Amniotic epithelial cell (primary cell): ENCODE measurements around the gene IGFL3.
"Not testable (repeated sequence)": the region's sequence is repeated elsewhere in the genome, so short reads cannot be mapped to it uniquely, and the experiment has no call there.

Source experiments
- DNase-seq: peaks from one replicate; pipeline ENCODE4 v3.0.0-alpha.2; 2010; ENCODE audit warnings: low read depth

IGFL3 gene

DNA sequence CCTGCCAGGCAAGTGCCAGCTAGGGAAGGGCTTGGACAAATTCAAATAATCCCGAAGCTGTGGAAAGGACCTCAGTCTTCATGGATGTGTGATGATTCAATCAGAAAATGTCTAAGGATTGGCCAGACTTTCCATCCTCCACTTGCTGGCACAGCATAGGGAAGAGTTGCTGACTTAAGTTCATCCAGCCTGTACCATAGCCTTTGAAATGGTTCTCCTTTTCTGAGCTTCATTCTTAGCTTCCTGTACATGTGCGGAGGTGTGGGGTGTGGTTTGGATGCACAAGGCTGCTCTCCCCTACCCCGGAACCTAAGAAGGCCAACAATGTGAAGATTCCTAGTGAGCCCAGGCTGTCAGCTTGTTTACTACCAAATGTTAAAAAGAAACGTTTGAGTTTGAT lies 959 bp upstream of the IGFL3 start:
- DNase-seq, result no peak

DNA sequence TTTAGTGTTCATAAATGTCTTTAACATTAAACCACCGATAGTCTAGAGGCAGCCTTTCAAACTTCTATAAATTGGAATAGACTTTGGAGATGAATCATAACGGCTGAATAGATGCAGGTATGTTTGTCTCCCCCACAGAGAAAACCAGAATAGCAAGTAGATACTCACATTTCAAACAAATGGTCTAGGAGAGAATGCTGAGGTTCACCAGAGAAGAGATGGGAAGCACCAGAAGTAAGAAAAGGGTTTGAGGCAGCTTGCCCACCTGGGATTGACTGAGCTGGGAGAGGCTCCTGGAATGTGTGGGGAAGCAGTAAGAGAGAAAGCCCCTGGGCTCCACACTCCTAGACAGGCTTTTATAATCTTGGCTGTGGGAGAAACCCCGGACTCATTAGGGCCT lies 6.4 kb downstream of the IGFL3 start:
- DNase-seq, result no peak

DNA sequence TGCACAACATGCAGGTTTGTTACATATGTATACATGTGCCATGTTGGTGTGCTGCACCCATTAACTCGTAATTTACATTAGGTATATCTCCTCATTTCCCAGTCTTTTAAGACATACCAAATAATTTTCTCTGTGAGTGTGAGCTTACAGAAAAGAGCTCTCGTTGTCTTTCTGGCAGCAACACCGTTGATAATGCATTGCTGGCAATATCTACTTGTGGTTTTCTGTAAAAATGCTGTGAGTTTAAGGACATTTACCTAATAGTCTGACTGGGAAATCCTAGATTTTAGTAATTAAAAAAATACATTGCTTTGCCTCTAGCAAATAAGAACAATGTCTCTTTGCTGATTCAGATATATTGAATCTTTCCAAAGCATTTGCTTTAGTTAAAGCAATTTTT lies 8.4 kb downstream of the IGFL3 start:
- no peak for DNase-seq

DNA sequence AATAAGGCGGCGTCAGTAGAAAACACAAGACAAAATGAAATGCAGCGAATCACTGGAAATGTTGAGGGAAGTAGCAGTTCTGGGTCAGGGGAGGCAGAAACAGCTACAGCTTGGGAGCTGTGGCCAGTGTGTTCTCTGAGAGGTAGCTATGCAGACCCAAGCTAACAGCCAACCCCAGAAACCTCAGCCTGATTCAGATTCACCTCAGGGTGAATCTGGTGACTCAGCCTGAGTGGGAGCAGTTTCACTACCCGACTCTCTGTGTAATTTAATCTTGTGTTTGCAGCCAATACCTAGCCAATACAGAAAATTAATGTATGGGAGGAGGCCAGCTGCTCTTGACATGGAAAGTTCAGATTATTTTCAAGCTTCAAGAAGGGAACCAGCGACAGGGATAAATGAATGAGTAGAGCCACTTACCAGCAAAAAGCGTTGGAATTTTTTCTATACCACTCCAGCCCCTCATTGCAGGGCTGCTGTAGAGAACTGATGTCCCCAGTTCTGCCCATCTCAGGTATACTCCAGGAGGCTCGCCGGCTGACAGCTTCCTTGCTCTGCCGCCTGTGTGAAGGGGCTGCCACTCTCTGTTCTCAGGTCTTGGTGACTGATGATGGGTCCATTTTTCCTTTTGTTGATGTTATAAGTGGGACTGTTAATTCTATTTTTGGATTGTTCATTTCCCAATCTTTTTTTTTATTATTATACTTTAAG lies 8.9 kb downstream of the IGFL3 start:
- DNase-seq, result peak; percentile 78

DNA sequence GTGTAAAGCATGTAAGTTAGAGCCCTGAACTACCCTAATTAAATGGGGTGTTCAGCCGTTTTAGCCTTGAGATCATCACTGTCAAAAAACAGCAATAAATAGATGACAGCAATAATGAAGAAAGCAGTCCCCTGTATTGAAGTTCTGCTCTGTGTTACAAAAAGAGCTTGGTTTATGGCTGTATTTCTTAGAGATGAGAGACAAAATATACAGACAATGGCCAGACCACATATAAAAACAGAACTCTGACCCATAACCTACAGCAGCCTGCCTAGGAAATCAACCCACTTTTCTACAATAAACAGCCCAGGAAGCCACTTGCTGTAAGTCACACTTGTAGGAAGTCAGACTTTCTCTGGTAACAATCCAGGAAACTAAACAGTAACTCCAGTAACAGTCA lies 10.8 kb downstream of the IGFL3 start:
- DNase-seq, result no peak

DNA sequence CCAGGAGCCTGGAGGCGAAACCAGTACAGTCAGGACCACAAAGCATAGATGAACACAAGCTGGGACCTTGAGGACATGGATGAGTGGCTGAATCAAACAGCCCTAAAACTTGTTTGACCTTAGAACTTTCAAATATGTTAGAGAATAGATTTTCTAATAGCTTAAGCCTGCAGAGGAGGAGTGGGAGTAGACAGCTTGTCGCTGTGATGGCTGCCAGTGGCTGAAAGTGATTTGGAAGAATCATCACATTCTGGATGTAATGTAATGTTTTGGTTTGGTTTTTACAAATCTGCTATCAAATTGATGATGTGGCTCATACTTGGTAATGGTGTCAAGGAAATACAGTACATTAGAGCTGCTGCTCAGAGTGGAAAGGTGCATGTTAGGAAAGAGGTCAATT lies 12.0 kb downstream of the IGFL3 start:
- DNase-seq, result no peak

DNA sequence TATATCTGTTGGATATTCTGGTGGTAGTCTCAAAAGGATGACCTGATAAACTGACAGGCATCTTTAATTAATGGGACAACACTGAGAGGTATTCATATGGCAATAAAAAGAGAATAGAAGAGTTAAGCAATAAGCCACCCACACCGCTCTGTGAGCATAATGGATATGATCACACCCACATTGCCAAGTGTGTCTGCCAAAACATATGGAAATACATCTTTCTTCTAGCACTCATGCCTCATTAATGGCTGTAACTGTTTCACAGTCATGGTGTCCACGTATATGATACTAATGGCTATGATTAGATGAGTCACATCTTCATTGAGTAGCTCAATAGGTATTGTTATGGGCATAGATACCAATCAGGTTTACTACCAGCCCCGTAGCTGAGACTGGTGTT lies 13.1 kb downstream of the IGFL3 start:
- DNase-seq, result no peak

DNA sequence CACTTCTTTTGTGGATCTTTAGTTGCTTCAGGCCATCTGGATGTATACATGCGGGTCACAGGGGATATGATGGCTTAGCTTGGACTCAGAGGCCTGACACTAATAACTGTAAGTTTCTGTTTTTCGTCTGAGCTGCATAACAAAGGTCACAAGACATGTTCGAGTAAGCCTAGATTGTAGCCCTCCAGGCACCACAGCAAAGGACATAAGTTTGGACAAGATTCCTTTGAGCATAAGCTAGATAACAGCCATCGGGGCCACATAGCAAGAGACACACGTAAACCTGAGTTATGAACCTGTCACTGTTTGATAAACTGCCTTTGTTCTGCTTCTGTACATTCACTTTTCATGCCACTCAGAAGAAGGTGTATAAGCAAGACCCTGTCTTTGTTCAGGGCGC lies 14.6 kb downstream of the IGFL3 start:
- no peak for DNase-seq

DNA sequence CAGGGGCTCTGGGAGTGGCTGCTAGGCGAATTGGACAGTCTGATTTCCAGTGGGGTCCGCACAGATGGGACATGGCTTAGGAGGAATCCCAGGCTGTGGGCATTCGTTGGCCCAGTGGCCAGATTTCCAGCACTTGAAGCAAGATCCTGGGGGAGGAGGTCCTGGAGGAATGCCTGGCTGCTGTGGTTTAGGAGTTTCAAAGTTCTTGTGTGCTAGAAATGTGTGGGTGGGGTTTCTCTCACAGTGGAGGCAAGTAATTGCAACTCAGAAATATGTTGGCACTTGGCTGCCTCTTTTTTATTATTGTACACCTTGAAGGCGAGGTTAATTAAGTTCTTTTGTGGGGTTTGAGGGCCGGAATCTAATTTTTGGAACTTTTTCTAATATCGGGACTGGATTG lies 17.1 kb downstream of the IGFL3 start:
- peak; percentile 80 for DNase-seq

DNA sequence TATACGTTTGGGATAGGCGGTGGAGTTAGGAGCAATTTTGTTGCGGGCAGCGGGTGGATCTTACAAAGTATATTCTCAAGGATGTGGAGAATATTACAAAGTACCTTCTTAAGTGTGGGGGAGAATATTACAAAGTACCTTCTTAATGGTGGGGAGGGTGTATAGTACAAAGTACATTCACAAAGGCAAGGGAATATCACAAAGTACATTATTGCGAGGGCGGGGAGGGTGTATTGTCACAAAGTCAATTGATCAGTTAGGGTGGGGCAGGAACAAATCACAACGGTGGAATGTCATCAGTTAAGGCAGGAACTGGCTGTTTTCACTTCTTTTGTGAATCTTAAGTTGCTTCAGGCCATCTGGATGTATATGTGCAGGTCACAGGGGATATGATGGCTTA lies 22.2 kb downstream of the IGFL3 start:
- not testable (repeated sequence) for DNase-seq

DNA sequence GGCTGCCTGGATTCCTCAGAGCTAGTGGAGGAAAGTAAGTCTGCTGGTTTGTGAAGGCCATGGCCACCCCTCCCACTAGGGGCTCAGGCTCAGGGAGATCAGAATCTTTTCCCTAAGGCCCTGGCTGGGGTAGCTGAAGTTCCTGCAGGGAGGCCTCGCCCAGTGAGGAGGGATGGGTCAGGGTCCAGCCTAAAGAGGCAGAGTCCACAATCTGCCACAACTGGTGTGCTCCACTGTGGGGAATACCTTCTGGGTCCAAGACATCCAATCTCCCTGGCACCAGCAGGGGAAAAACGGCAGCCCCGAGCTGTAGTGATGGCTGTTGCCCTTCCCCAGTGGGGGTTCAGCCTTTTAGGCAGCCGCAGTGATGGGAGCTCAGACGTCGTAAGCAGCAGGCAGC lies 23.2 kb downstream of the IGFL3 start:
- DNase-seq, result no peak

DNA sequence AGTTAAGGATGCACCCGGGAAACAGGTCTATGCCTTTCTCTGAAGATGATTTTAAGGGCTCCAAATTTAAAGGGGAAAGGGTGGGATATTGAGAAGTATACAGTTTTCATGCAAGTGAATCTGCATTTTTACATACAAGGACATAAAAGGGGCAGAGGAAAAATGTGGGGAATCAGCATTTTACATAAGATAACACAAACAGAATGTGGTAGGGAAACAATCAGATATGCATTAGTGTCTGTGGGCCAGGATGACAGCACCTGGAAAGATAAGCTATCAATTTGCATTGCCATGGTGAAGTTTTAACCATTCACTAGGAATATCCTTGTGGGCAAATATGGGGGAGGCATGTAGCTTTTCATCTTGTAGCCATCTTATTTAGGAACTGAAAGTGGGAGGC lies 24.1 kb downstream of the IGFL3 start:
- no peak for DNase-seq

DNA sequence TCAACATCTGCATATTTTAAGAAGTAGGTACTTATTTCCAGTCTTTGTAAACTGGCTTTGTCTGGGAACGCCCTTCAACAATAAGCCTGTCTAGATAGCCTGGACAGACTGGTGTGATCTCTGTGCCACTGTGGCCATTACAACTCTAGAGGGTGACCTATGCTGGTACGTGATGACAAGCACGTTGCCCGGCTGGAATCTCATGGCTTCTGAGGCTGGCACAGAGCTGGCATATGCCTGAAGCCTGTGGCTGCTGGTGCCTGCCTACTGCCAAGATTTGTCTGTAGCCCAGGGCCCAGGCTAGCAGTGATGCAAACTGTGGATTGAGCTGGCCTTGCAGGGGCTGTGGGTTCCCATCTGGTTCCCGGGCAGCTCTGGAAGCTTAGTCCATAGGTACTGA lies 34.0 kb downstream of the IGFL3 start:
- no peak for DNase-seq

DNA sequence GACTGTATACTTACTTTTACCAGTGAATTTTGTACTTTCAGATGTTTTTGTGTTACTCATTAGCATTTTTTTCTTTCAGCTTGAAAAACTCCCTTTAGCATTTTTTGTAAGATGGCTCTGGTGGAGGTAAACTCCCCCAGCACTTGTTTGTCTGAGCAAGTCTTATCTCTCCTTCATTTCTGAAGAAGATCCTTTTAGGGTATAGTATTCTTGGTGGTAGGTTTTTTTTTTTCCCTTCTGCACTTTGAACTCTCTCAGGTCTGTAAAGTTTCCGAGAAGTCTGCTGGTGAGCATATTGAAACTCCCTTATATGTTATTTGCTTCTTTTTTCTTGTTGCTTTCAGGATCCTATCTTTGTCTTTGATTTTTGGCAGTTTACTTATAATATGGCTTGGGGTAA lies 35.1 kb downstream of the IGFL3 start:
- DNase-seq, result no peak

DNA sequence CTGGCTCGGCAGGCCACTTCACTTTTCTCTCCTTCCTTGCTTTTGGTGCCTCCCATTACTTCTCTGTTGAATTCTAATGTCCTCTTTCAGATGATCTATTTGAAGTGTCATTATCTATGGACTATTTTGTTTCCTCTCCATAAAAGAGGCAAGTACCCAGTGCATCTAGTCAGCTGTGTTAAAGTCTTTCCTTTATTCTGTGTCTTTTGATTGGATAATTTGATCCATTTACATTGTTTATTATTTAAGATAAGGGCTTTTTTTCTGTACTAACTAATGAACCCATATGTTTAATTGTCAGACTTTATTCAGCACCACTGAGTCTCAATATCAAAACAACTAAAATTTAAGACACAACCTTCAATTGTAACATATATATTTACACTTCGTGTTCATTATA lies 36.4 kb downstream of the IGFL3 start:
- DNase-seq, result no peak

DNA sequence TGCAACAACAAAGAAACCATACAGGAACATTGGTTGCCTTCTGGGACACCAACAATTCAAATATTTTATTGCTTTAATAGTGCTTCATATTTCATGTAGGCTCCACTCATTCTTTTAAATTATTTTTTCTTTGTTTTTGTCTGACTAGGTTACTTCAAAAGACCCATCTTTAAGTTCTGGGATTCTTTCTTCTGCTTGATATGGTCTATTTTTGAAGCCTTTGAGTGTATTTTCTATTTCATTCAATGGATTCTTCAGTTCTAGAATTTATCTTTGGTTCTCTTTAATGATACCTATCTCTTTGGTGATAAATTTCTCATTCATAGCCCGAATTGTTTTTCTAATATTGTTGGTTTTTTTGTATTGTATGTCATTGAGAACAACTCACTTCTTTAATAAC lies 38.6 kb downstream of the IGFL3 start:
- DNase-seq, result no peak

DNA sequence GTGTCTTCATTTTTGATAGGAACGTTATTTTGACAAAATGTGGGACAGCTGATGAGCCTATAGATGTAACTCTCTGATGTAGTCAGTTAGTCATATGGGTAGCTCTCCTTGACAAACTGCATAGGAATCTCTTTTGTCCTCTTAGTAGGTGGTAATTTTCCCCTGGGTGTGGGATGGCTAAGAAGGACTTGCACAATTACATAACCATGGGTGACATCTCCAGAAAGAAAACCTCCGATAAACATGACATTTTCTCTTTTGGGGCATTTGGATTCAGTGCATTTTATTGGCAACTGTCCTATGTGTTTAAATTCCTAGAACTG lies 41.8 kb downstream of the IGFL3 start:
- DNase-seq, result peak; percentile 19

DNA sequence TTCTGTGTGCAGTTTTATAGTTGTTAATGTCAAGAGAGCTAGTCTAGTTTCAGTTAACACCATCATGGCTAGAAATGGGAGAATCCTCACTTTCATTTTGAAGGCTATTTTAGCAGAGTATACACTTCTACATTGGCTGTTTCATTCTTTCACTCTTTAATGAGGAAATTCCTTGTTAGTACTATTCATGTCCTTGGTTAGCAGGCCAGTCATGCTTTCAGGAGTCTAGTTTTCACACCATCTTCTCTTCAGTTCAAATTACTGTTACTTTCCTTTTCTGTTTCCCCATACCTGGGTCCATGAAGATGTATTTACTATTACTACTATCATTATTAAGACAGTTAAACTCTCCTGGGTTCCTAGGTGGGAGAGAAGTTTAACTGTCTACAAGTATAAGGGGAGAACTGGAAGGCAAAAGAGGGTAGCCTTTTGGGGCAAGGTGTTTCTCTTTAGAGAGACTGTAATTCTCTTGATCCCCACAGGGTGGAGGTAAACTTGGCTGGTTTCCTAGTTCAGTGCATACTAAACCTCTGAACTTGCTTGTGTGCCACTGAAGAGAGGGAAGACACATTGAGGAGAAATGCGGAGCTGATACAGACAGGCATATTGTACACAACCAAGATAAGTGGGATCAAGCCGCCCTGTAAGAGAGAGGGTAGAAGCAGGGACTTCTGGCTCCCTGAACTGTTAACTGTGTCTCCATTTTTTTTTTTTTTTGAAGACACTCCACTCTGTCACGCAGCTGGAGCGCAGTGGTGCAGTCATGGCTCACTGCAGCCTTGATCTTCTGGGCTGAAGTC lies 42.4 kb downstream of the IGFL3 start:
- DNase-seq, result peak; percentile 78

DNA sequence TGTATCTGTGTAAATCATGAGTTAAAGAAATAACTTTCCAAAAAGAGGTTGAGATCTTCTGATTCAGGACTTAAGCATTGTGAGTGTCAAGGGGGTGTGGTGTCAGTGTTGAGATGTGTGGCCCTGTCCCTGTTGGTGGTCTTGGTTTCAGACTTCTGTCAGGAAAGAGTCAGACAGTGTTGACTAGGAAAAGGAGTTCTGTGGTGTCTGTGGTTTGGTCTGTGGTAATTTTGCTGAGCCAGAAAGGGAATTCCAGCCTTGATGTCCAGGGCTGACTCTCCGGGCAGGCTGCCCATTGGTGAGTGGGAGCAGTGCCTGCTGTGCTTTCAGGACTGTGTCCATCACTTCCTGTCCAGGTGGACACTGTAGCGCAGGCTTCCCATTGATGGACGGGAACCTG lies 43.9 kb downstream of the IGFL3 start:
- peak; percentile 95 for DNase-seq

DNA sequence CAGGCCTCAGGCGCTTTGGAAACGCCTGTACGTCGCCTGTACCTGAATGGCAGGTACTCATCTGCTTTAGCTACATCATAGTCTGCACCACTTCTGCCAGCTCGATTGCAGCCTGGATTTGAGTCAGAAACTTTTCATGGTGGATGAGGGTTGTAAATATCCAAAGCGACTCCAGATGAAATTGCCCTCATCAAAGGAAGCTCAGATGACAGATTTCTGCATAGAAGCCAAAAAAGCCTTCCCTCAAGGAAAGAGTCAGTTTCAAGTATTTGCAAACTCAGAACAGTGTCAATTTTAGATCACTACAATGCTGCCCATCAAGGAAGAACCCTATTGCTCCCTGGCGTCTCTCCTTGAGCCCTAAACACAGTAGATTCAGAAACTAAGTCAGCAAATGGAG lies 44.9 kb downstream of the IGFL3 start:
- DNase-seq, result no peak

DNA sequence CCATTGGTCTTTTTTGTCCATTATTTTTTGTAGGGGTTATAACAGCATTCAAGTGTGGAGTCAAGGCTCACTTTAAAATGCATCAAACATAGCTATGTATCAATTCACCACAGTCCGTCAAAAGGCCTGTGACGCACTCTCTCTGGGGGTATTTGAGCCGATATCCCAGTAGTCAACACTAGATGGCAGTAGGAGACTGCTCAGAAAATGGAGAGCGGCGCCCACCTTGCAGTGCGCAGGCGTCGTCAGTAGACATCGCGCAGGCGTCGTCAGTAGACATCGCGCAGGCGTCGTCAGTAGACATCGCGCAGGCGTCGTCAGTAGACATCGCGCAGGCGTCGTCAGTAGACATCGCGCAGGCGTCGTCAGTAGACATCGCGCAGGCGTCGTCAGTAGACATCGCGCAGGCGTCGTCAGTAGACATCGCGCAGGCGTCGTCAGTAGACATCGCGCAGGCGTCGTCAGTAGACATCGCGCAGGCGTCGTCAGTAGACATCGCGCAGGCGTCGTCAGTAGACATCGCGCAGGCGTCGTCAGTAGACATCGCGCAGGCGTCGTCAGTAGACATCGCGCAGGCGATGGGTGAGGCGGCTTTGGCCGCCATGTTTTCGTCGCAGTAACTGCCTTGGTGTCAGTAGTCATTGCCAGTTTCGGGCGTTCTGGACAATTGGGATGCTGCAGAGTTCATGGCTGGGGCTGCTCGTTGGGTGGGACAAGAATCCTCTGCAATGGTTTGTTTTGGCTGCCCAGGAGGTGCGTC lies 45.7 kb downstream of the IGFL3 start:
- peak; percentile 67 for DNase-seq

DNA sequence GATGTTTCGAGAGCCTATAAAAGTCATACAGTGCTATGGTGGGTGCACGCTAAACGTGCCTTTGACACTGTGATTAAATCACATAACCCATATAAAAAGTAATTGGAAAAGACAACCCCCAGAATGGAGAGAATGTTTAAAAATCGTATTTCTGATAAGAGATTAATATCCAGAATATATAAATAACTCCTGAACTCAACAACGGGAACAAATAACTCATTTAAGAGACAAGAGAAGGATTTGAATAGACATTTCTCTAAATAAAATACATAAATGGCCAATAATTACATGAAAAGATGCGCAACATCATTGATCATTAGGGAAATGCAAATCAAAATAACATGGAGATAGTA lies 46.7 kb downstream of the IGFL3 start:
- DNase-seq, result no peak
